GM19238 (cell line): ENCODE measurements around the gene ZNF862.
"Not testable (repeated sequence)": the region's sequence is repeated elsewhere in the genome, so short reads cannot be mapped to it uniquely, and the experiment has no call there.

Experiments
- DNase-seq: peaks from one replicate; pipeline ENCODE4 v3.0.0; 2011; ENCODE audit warnings: low spot score; ENCODE audit not compliant: insufficient read length

ZNF862 gene

GRCh38 chr7:149824748-149825566 is 13.2 kb upstream of the ZNF862 start:
- no peak for DNase-seq

- no peak for DNase-seq
Observed at GRCh38 chr7:149825567-149826343, 12.4 kb upstream of the ZNF862 start.

- DNase-seq = no peak
Observed at GRCh38 chr7:149826344-149827088, 11.7 kb upstream of the ZNF862 start.

DNA sequence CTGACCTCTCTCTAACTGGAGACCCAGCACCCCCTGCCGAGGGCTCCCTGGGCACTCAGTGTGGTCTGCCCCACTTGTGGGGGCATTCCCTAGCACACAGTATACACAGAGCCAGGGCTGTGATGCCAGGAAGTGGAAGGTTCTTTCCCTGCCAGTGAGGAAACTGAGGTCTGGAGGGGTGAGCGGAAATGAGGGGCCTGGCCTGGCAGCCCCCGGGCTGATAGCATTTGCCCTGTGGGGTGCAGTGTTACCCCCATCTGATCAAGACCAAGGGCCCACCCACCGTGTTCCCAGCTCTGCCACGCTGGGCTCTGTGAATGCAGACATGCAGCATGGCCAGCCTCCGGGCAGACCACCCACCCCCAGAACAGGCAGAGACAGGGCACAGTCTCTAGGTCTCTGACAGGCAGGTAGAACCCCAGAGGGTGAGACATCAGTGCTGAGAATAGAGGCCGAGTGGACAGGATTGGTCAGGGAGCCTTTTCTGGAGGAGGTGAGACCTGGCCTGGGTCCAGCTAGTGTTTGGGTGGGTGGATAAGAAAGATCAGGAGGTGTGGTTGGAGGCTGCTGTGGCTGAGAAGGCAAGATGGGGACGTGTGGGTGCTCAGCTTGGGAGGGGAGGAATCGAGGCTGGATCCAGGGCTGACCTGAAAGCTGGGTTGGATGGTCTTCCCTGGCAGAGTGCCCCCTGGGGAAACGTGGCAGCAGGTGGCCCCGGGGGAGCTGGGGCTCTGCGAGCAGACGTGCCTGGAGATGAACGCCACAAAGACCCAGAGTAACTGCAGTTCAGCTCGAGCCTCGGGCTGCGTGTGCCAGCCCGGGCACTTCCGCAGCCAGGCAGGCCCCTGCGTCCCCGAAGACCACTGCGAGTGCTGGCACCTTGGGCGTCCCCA is 10.8 kb upstream of the ZNF862 start:
- no peak for DNase-seq

DNA sequence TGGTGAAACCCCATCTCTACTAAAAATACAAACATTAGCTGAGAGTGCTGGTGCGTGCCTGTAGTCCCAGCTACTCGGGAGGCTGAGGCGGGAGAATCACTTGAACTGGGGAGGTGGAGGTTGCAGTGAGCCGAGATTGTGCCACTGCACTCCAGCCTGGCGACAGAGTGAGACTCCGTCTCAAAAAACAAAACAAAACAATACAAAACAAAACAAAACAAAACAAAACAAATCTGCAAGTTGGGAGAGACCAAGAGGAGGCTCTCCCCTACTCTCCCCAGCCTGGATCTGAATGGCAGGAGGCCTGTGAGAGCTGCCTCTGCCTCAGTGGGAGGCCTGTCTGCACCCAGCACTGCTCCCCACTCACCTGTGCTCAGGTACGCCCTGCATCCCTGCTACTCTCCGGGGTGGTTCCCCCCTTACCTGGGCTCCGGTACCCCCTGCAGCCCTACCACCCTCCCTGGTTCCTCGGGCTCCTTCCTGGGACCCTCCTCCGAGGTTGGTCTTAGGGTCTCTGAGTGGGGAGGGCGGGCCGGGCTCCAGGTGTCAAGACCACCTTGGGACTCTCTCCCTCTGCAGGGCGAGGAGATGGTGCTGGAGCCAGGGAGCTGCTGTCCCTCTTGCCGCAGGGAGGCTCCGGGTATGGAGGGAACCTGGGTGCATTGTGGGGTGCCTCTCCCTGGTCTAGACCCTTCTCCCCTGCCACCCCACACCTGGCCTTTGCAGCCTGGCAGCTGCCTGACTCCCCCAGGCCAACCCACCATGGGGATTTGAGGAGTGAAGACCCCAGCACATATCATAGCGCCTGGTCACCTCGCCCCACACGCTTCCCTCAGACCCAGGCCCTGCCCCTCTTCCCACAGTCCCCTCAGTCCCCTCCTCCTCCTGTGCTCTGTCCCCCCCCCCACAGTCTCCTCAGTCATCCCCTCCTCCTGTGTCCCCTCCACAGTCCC is 9.5 kb upstream of the ZNF862 start:
- DNase-seq = no peak

GRCh38 chr7:149830527-149830926 is 7.6 kb upstream of the ZNF862 start:
- DNase-seq = not testable (repeated sequence)

GRCh38 chr7:149830997-149831740 is 7.0 kb upstream of the ZNF862 start:
- DNase-seq = no peak

GRCh38 chr7:149831741-149832219 is 6.4 kb upstream of the ZNF862 start:
- DNase-seq = no peak

DNA sequence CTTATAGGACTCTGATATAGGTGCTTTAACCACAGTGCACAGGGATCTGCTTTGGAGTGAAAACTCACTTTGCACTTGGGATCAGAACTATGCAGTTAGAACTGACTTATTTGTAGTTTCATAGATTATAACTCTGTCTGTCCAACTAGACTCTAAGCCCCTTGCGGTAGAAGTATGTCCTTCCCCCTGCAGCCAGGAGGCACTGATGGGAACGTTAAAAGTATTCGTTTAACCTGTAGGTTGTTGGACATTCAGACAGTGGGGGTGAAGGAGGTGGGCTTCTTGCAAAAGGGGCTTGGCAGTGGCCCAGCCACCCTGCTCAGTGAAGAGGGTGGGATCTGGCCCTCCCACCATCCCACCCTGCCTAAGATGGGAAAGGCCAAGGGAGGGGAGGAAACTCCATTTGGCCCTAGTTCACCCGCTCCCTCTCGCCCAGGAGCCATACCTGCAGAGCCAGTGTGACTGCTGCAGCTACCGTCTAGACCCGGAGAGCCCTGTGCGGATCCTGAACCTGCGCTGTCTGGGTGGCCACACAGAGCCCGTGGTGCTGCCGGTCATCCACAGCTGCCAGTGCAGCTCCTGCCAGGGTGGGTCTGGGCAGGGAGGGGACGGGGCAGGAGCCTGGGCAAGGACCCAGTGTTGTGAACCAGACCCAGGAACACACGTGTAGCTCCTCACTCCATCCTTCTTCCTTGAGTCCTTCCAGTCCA is 5.7 kb upstream of the ZNF862 start:
- DNase-seq = no peak

DNA sequence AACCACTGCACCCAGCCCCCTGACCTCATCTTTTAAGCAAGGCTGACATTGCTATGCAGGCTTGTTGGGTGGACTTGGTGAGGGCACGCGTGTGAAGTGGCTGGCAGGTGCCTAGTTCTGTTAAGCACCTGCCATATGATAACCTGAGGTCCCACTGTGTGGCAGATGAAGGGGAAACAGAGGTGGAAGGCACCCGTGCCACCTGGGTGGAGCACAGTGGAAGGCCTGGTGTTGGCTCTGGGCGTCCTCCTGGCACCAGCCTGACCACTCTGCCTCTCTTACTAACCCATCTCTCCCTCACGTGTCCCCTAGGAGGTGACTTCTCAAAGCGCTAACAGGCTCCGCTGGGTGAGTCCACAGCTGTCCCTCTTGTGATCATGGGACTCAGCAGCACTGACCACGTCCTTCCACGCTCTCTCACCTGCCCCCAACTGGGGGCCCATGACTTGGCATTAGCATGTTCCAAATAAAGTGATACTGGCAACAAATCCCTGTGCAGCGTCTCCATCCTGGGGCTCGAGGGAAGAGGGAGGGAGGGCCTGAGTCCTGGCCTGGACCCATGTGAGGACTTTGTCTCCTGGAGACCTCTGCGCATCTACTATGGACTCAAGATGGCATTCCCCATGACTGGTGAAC is 4.6 kb upstream of the ZNF862 start:
- no peak for DNase-seq

DNA sequence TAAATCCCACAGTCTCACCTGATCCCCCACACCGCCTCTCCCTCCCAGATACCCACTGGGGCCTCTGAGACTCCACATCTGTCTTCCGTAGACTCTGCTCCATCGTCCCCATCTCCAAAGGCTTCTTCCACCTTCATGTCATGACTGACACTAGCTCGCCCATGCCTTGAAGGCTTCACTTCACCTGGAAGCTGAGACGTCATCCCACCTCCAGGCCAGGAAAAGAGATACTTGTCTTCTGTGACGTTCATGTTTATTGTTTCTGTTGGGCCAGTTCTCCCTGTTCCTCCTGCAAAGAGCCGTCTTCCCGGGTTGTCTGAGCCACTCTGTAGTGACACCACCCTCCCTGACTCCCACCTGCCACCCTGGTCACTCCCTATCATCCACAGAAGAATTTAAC is 3.6 kb upstream of the ZNF862 start:
- DNase-seq = no peak

- no peak for DNase-seq
Observed at GRCh38 chr7:149836434-149836833, 1.7 kb upstream of the ZNF862 start.

DNA sequence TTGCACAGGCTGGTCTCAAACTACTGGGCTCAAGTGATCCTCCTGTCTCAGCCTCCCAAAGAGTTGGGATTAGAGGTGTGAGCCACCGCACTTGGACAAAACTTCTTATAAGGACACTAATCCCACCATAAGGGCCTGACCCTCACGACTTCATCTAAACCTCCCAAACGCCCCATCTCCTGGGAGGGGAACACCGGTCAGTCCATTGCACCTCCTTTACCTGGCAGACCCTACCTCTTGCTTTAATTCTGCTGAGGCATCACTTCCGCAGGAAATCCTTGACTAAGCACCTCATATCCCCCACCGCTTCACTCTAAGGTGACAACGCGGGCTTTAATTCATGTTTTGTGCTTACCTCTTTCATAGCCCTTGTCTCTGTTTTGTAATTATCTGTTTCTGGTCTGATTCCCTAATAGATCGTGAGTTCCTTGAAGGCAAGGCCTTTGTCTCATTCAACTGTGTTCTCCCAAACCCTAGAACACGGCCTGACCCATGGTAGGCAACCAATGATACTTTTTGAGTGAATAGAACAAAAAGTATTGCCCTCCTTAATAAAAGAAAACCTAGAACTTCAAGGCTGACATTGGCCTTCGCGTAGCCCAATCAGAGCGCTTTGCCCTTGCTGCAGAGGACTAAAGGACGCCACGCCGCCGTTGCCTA is 481 bp upstream of the ZNF862 start:
- no peak for DNase-seq

DNA sequence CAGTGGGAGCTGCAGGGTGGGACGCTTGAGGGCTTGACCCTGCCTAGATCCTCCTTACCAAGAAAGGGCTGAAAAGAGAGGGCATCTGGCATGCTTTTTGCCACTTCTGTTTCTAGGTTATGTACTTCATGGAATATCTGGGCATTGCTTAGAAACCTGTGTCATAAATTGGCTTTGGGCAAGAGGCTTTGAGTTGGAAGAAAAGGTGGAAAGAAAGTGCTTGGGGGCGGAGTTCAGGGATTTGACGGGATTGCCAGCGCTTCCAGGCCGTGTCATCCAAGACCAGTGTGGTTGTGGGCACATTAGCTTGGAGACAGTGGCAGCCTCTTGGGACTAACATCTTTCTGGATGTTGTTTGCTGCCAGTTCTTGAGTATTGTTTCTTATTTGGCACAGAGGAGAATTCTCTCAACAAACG is 825 bp downstream of the ZNF862 start:
- no peak for DNase-seq

DNA sequence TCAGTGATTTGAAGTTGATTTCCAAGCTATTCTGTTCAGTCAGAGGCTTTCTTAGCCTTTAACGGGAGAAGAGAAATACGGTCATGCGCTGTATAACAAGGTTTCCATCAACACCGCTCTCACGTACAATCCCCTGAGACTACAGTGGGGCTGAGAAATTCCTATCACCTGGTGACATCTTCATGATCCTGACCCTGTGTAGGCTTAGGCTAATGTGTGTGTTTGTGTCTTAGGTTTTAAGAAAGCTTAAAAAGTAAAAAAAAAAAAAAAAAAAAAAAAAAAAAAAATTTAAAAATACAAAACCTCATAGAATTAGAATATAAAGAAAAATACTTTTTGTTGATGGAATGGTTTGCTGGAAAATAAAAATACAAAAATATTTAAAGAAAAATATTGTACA is 1.8 kb downstream of the ZNF862 start:
- no peak for DNase-seq

DNA sequence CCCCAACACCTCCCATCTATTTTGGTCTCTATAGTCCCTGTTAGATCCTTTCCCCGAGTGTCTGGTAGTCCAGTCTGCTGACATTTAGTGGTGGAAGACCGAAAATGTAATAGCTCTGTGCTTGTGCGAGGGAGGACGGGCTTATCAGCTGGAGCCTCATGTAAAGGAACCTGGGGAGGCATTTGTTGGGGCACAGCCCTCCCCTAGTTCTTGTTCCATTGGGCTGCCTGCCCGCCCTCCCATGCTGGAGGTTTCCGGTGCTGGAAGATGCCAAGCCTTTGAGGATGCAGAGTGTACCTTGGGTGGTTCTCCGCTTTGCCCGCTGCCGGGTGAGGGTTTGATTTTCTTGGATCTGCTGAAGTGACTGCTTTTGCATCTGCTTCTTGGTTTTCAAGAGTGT is 5.4 kb downstream of the ZNF862 start:
- no peak for DNase-seq

GRCh38 chr7:149844445-149844844 is 6.3 kb downstream of the ZNF862 start:
- no peak for DNase-seq
